H9 (cell line): ENCODE results near the gene CCBE1. TPM values are rescaled to one million over a fixed set of nuclear protein-coding genes. Genes with fewer than 3 reads are reported as not detected.

Experiments used
- DNase-seq: peaks from one replicate; pipeline ENCODE4 v3.0.0-alpha.2; 2017
- H2AFZ ChIP-seq: one replicate; pipeline ENCODE4 v1.6.1; 2013; ENCODE audit warnings: mild to moderate bottlenecking, low read length, control low read depth, moderate library complexity
- H2AK5ac ChIP-seq: 2 replicates; pipeline ENCODE4 v1.6.1; 2013; ENCODE audit warnings: low read length, control low read depth, mixed read lengths; ENCODE audit not compliant: insufficient read length
- H2BK120ac ChIP-seq: one replicate; pipeline ENCODE4 v1.6.1; 2013; ENCODE audit warnings: low read depth, mild to moderate bottlenecking, low read length, control low read depth, inconsistent platforms; ENCODE audit not compliant: poor library complexity, severe bottlenecking
- H2BK12ac ChIP-seq: 2 replicates; pipeline ENCODE4 v1.6.1; 2013; ENCODE audit warnings: low read length, control low read depth, mixed read lengths, low read depth; ENCODE audit not compliant: insufficient read length
- H2BK15ac ChIP-seq: 2 replicates; pipeline ENCODE4 v1.6.1; 2013; ENCODE audit warnings: low read depth, low read length, control low read depth
- H2BK20ac ChIP-seq: one replicate; pipeline ENCODE4 v1.6.1; 2013; ENCODE audit warnings: low read depth, mild to moderate bottlenecking, low read length, control low read depth, inconsistent platforms; ENCODE audit not compliant: poor library complexity, severe bottlenecking
- H2BK5ac ChIP-seq: 2 replicates; pipeline ENCODE4 v1.6.1; 2013; ENCODE audit warnings: low read length, control low read depth, mixed read lengths; ENCODE audit not compliant: insufficient read length
- H3K14ac ChIP-seq: 2 replicates; pipeline ENCODE4 v1.6.1; 2013; ENCODE audit warnings: low read length, control low read depth; ENCODE audit not compliant: insufficient read depth
- H3K18ac ChIP-seq: 2 replicates; pipeline ENCODE4 v1.6.1; 2013; ENCODE audit warnings: low read depth, mild to moderate bottlenecking, mixed read lengths, low read length, control low read depth; ENCODE audit not compliant: insufficient read length
- H3K23ac ChIP-seq: 2 replicates; pipeline ENCODE4 v1.6.1; 2013; ENCODE audit warnings: low read length, control low read depth, mixed read lengths, low read depth; ENCODE audit not compliant: insufficient read length
- H3K23me2 ChIP-seq: 2 replicates; pipeline ENCODE4 v1.6.1; 2013; ENCODE audit warnings: low read depth, mild to moderate bottlenecking, mixed read lengths, low read length, control low read depth; ENCODE audit not compliant: insufficient read length, poor library complexity, severe bottlenecking
- H3K27ac ChIP-seq: 2 replicates; pipeline ENCODE4 v1.5.1; 2013; ENCODE audit warnings: low read length, control low read depth, mixed read lengths, low read depth; ENCODE audit not compliant: insufficient read length
- H3K27me3 ChIP-seq: 2 replicates; pipeline ENCODE4 v1.6.1; 2013; ENCODE audit warnings: low read length, control low read depth, inconsistent platforms; ENCODE audit not compliant: insufficient read depth
- H3K4ac ChIP-seq: 2 replicates; pipeline ENCODE4 v1.6.1; 2013; ENCODE audit warnings: low read depth, mild to moderate bottlenecking, control low read depth, inconsistent platforms, low read length, moderate library complexity
- H3K4me1 ChIP-seq: 2 replicates; pipeline ENCODE4 v1.6.1; 2013; ENCODE audit warnings: low read length, control low read depth, inconsistent platforms; ENCODE audit not compliant: insufficient read depth
- H3K4me2 ChIP-seq: 2 replicates; pipeline ENCODE4 v1.6.1; 2013; ENCODE audit warnings: low read length, control low read depth, mixed read lengths; ENCODE audit not compliant: insufficient read length, insufficient read depth
- H3K56ac ChIP-seq: 2 replicates; pipeline ENCODE4 v1.6.1; 2013; ENCODE audit warnings: low read depth, mild to moderate bottlenecking, mixed read lengths, low read length, control low read depth; ENCODE audit not compliant: insufficient read length
- H3K79me1 ChIP-seq: 2 replicates; pipeline ENCODE4 v1.6.1; 2013; ENCODE audit warnings: low read depth, mild to moderate bottlenecking, moderate library complexity, low read length, control low read depth, inconsistent platforms; ENCODE audit not compliant: insufficient read depth, poor library complexity, severe bottlenecking
- H3K79me2 ChIP-seq: 2 replicates; pipeline ENCODE4 v1.6.1; 2013; ENCODE audit warnings: low read length, control low read depth, inconsistent platforms; ENCODE audit not compliant: insufficient read depth
- H3K9ac ChIP-seq: 2 replicates; pipeline ENCODE4 v1.6.1; 2013; ENCODE audit warnings: low read length, control low read depth, mixed read lengths; ENCODE audit not compliant: insufficient read length; ENCODE audit errors: extremely low read depth
- H3K9me3 ChIP-seq: one replicate; pipeline ENCODE4 v1.6.1; 2013; ENCODE audit warnings: low read depth, low read length, inconsistent platforms; ENCODE audit not compliant: control insufficient read depth
- H3T11ph ChIP-seq: one replicate; pipeline ENCODE4 v1.6.1; 2013; ENCODE audit warnings: mild to moderate bottlenecking, low read length, control low read depth, inconsistent platforms
- H4K20me1 ChIP-seq: one replicate; pipeline ENCODE4 v1.6.1; 2013; ENCODE audit not compliant: control insufficient read depth, insufficient read length, insufficient read depth
- H4K5ac ChIP-seq: 2 replicates; pipeline ENCODE4 v1.6.1; 2013; ENCODE audit warnings: low read depth, mild to moderate bottlenecking, mixed read lengths, low read length, control low read depth; ENCODE audit not compliant: insufficient read length
- H4K8ac ChIP-seq: replicated peaks from 2 replicates; pipeline ENCODE4 v1.6.1; 2013; ENCODE audit warnings: low read length, control low read depth, mixed read lengths, low read depth; ENCODE audit not compliant: insufficient read length
- H4K91ac ChIP-seq: 2 replicates; pipeline ENCODE4 v1.6.1; 2013; ENCODE audit warnings: low read depth, mild to moderate bottlenecking, moderate library complexity, mixed read lengths, low read length, control low read depth; ENCODE audit not compliant: insufficient read length
- H3K27ac Mint-ChIP-seq, 3 experiments: 2 replicates in 2 of 3; 3 replicates in 1 of 3; pipeline ENCODE4 v1.8.0; 2020 to 2021; ENCODE audit warnings: mixed read lengths in 3 of 3, mild to moderate bottlenecking in 1 of 3, moderate library complexity in 1 of 3
- H3K27me3 Mint-ChIP-seq: 2 replicates; pipeline ENCODE4 v1.8.0; 2021; ENCODE audit warnings: low read depth, mild to moderate bottlenecking, moderate library complexity, mixed read lengths
- H3K36me3 Mint-ChIP-seq, 3 experiments: 2 replicates in 2 of 3; 3 replicates in 1 of 3; pipeline ENCODE4 v1.8.0; 2020 to 2021; ENCODE audit warnings: low read depth in 3 of 3, mixed read lengths in 3 of 3; ENCODE audit not compliant: insufficient read depth in 1 of 3
- H3K4me1 Mint-ChIP-seq, 2 experiments: 2 replicates each; pipeline ENCODE4 v1.8.0; 2020; ENCODE audit warnings: mixed read lengths in 2 of 2
- H3K4me3 Mint-ChIP-seq, 2 experiments: 2 replicates in 1 of 2; 3 replicates in 1 of 2; pipeline ENCODE4 v1.8.0; 2020 to 2021; ENCODE audit warnings: mild to moderate bottlenecking in 2 of 2, mixed read lengths in 2 of 2, moderate library complexity in 1 of 2
- H3K9me3 Mint-ChIP-seq, 2 experiments: 2 replicates in 1 of 2; 3 replicates in 1 of 2; pipeline ENCODE4 v1.8.0; 2020; ENCODE audit warnings: mild to moderate bottlenecking in 2 of 2, mixed read lengths in 2 of 2, moderate library complexity in 1 of 2
- CTCF ChIP-seq: fragments of 200-600 bp; sonication (generic); conservative IDR thresholded peaks from 3 replicates; pipeline ENCODE4 v1.8.0; 2021; ENCODE audit warnings: antibody characterized with exemption, mild to moderate bottlenecking
- WGBS: extraction: QIAGEN DNeasy Blood & Tissue Kit; methylation state at CpG from one replicate; pipeline ENCODE4 v1.1.7; 2013; ENCODE audit warnings: missing lambda C conversion rate, low lambda C conversion rate, mixed read lengths; ENCODE audit not compliant: insufficient read length; ENCODE audit errors: extremely low coverage; 5-methylcytosine and 5-hydroxymethylcytosine counted together
- total RNA-seq: library from RNA; stranded (reverse); gene quantifications from 2 replicates; pipeline ENCODE4 v1.2.1, GENCODE V29; 2021

The CCBE1 gene
- total RNA-seq, 1 experiment from 2014 or later, result 0.39 TPM

- no peak for TF ChIP-seq CTCF
- H3K79me2 ChIP-seq, result no peaks in the 10 kb centered on the region
Measured at GRCh38 chr18:59650266-59650820, 46.9 kb downstream of the CCBE1 start.

More at GRCh38 chr18:59650266-59650820, 46.9 kb downstream of the CCBE1 start:
- Histone ChIP-seq H2BK120ac (no peak overlapping the region), H2BK15ac (no peak overlapping the region), H3K23me2 (no peaks in the 10 kb centered on the region), H2BK5ac (no peak overlapping the region), H3K4me2 (no peak overlapping the region), H3K4me1 (no peaks in the 10 kb centered on the region; the same call in 1 of the 2 replicates), H3K9me3 (no peaks in the 10 kb centered on the region), H3K4ac (no peak overlapping the region), H3K27me3 (no peaks in the 10 kb centered on the region), H2BK20ac (no peak overlapping the region), H3K18ac (no peak overlapping the region), H3K27ac (no peak overlapping the region), H3K14ac (no peak overlapping the region), H2BK12ac (no peak overlapping the region), H4K8ac (no peak overlapping the region), H4K5ac (no peak overlapping the region), H3T11ph (no peak overlapping the region), H3K9ac (no peak overlapping the region), H4K20me1 (no peaks in the 10 kb centered on the region), H3K79me1 (no peaks in the 10 kb centered on the region), H2AFZ (no peak overlapping the region), H3K23ac (no peak overlapping the region), H2AK5ac (no peak overlapping the region), H3K56ac (no peak overlapping the region), H4K91ac (no peak overlapping the region)
- Mint-ChIP-seq H3K4me3 (no peak overlapping the region), H3K9me3 (no peaks in the 10 kb centered on the region), H3K27ac (no peak overlapping the region; a peak in 2 of 7 replicates), H3K27me3 (peaks cover 3% of the 10 kb centered on the region; the same call in 1 of the 2 replicates), H3K4me1 (peaks cover 15 to 17% of the 10 kb centered on the region in 2 experiments), H3K36me3 (no peaks in the 10 kb centered on the region)
- WGBS, result no CpG with 5 or more reads among the region's 11 CpGs
- DNase-seq, result no peak
